GM12872 (cell line): ENCODE results near the gene PGF.

Source experiments
- CTCF ChIP-seq: IDR thresholded peaks from 3 replicates; pipeline ENCODE4 v1.5.1; 2011; ENCODE audit warnings: low read depth, mild to moderate bottlenecking, low read length, moderate library complexity; ENCODE audit not compliant: insufficient read depth

PGF gene

GRCh38 chr14:74980731-74981461 lies 25.5 kb upstream of the PGF start:
- TF ChIP-seq CTCF = no peak

- TF ChIP-seq CTCF = no peak
Observed at GRCh38 chr14:74980398-74980730, 25.0 kb upstream of the PGF start.

GRCh38 chr14:74979442-74980397 lies 24.3 kb upstream of the PGF start:
- TF ChIP-seq CTCF = no peak

- TF ChIP-seq CTCF = no peak
Observed at GRCh38 chr14:74979029-74979428, 23.6 kb upstream of the PGF start.

- TF ChIP-seq CTCF = no peak
Observed at GRCh38 chr14:74978416-74978947, 23.1 kb upstream of the PGF start.

GRCh38 chr14:74977901-74978385 lies 22.5 kb upstream of the PGF start:
- TF ChIP-seq CTCF = no peak
